Neural cell (in vitro differentiated cells): ENCODE data around the gene CHPF. TPM values are rescaled to one million over a fixed set of nuclear protein-coding genes. Genes with fewer than 3 reads are reported as not detected.

Experiments
- H2AFZ ChIP-seq: fragments of 200-600, 300-800 bp; sonication (generic), shearing (Covaris generic); 2 replicates; pipeline ENCODE4 v1.6.0; 2014; ENCODE audit warnings: low read depth, mild to moderate bottlenecking, antibody characterized with exemption, low read length, moderate library complexity
- H3F3A ChIP-seq: fragments of 200-600 bp; shearing (Covaris generic); 2 replicates; pipeline ENCODE4 v1.6.1; 2016; ENCODE audit warnings: mild to moderate bottlenecking, moderate library complexity, mixed read lengths, antibody characterized with exemption, low read length; ENCODE audit not compliant: insufficient read depth, poor library complexity, severe bottlenecking
- H3K27ac ChIP-seq: fragments of 200-600, 300-800 bp; sonication (generic), shearing (Covaris generic); 2 replicates; pipeline ENCODE4 v1.5.1; 2014; ENCODE audit warnings: mild to moderate bottlenecking, low read length, moderate library complexity
- H3K27me3 ChIP-seq: fragments of 300-800, 200-600 bp; sonication (generic), shearing (Covaris generic); 2 replicates; pipeline ENCODE4 v1.6.0; 2014; ENCODE audit warnings: mild to moderate bottlenecking, low read depth, low read length, moderate library complexity; ENCODE audit not compliant: insufficient read depth
- H3K36me3 ChIP-seq: fragments of 300-800, 200-600 bp; sonication (generic), shearing (Covaris generic); 2 replicates; pipeline ENCODE4 v1.5.1; 2014; ENCODE audit warnings: mild to moderate bottlenecking, antibody characterized with exemption, low read length, moderate library complexity; ENCODE audit not compliant: insufficient read depth
- H3K4me2 ChIP-seq: fragments of 300-800, 200-600 bp; sonication (generic), shearing (Covaris generic); 2 replicates; pipeline ENCODE4 v1.6.0; 2014; ENCODE audit warnings: mild to moderate bottlenecking, low read length
- H3K4me3 ChIP-seq: fragments of 300-800, 200-600 bp; sonication (generic), shearing (Covaris generic); 2 replicates; pipeline ENCODE4 v1.5.1; 2014; ENCODE audit warnings: mild to moderate bottlenecking, low read length, moderate library complexity
- H3K79me2 ChIP-seq: fragments of 200-600 bp; shearing (Covaris generic); replicated peaks from 2 replicates; pipeline ENCODE4 v1.6.0; 2014; ENCODE audit warnings: mild to moderate bottlenecking, low read length, moderate library complexity; ENCODE audit not compliant: insufficient read depth
- H3K9ac ChIP-seq: fragments of 300-800, 200-600 bp; sonication (generic), shearing (Covaris generic); 2 replicates; pipeline ENCODE4 v1.6.1; 2016; ENCODE audit warnings: mild to moderate bottlenecking, low read length, mixed read lengths
- H3K9me2 ChIP-seq: fragments of 200-600 bp; shearing (Covaris generic); 2 replicates; pipeline ENCODE4 v1.6.1; 2016; ENCODE audit warnings: mild to moderate bottlenecking, low read length, mixed read lengths; ENCODE audit not compliant: insufficient read depth
- H3K9me3 ChIP-seq: fragments of 200-600, 300-800 bp; sonication (generic), shearing (Covaris generic); 2 replicates; pipeline ENCODE4 v1.6.1; 2016; ENCODE audit warnings: mild to moderate bottlenecking, mixed run types, low read length, moderate library complexity, mixed read lengths
- H4K20me1 ChIP-seq: fragments of 200-600 bp; shearing (Covaris generic); 2 replicates; pipeline ENCODE4 v1.6.1; 2016; ENCODE audit warnings: mild to moderate bottlenecking, mixed run types; ENCODE audit not compliant: insufficient read depth
- EP300 ChIP-seq: fragments of 450-650 bp; conservative IDR thresholded peaks from 2 replicates; pipeline ENCODE4 v1.6.1; 2014; ENCODE audit warnings: antibody characterized with exemption, mild to moderate bottlenecking, moderate library complexity; ENCODE audit not compliant: poor library complexity, severe bottlenecking
- EZH2 ChIP-seq: fragments of 200-600, 300-800 bp; shearing (Covaris generic), sonication (generic); IDR thresholded peaks from 2 replicates; pipeline ENCODE4 v1.6.1; 2014; ENCODE audit warnings: antibody characterized with exemption, low read length, borderline replicate concordance, mild to moderate bottlenecking; ENCODE audit not compliant: insufficient read depth, poor library complexity, severe bottlenecking
- MXI1 ChIP-seq: fragments of 450-650 bp; conservative IDR thresholded peaks from 2 replicates; pipeline ENCODE4 v1.6.1; 2014; ENCODE audit warnings: antibody characterized with exemption, mild to moderate bottlenecking; ENCODE audit not compliant: poor library complexity, severe bottlenecking
- POLR2AphosphoS5 ChIP-seq: IDR thresholded peaks from 2 replicates; pipeline ENCODE4 v1.6.1; 2012
- RAD21 ChIP-seq: fragments of 450-650 bp; conservative IDR thresholded peaks from 2 replicates; pipeline ENCODE4 v1.6.1; 2014; ENCODE audit warnings: antibody characterized with exemption, mild to moderate bottlenecking, moderate library complexity
- SMC3 ChIP-seq: fragments of 450-650 bp; conservative IDR thresholded peaks from 2 replicates; pipeline ENCODE4 v1.6.1; 2014; ENCODE audit warnings: antibody characterized with exemption, mild to moderate bottlenecking, moderate library complexity; ENCODE audit not compliant: poor library complexity
- polyA plus RNA-seq: library from polyadenylated mRNA; depleted of rRNA; stranded (reverse); fragments of >200 nt; gene quantifications from 2 replicates; pipeline ENCODE4 v1.2.3, GENCODE V29; 2014
- TF ChIP-seq, protein P1 (sequence below): IDR thresholded peaks from 2 replicates; pipeline ENCODE4 v1.6.1; 2012; ENCODE audit warnings: borderline replicate concordance
- TF ChIP-seq, protein P2 (sequence below): fragments of 450-650 bp; IDR thresholded peaks from 2 replicates; pipeline ENCODE4 v1.5.1; 2014; ENCODE audit warnings: antibody characterized with exemption, mild to moderate bottlenecking, moderate library complexity; ENCODE audit not compliant: poor library complexity, severe bottlenecking

The CHPF gene
- polyA plus RNA-seq, 1 donor from 2014 or later = 28.6 TPM

DNA sequence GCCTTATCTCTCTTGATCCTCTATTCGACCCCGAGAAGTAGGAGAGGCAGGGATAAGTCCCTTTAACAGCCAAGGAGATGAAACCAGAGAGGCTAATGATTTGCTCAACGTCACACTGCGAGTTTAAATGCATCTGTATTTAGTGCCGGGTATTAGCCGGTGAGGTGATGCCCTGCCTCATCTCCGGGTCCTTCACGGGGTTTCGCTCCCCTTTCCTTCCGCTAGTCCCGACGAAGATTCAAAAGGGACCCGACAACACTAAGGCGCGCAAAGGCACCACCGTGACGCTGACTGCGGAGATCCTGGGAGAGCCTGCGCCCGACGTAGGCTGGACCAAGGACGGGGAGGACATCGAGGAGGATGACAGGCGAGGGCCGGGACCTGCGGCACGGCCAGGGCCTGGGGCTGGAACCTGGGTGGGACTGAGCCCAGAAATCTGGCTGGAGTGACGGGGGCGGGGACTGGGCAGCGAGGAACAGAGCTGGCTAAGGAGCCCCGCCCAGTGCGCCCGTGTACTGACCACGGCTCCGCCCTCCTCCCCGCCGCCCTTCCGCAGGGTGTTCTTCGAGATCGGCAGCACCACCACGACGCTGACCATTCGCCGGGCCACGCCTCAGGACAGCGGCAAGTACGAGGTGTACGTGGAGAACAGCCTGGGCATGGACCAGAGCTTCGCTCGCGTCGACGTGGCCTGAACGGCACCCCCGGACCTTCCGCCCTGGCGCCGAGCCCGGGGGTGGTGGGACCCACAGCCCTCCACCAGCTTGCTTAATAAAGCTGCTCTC is 45.9 kb downstream of the CHPF start:
- Histone ChIP-seq H2AFZ (no peak overlapping the region), H3K9ac (no peak overlapping the region), H3F3A (no peaks in the 10 kb centered on the region), H3K9me3 (no peaks in the 10 kb centered on the region), H3K27me3 (peaks cover 60% of the 10 kb centered on the region), H3K27ac (no peak overlapping the region), H3K4me3 (peak overlapping the region; percentile 73), H3K36me3 (no peaks in the 10 kb centered on the region), H4K20me1 (no peaks in the 10 kb centered on the region), H3K4me2 (no peak overlapping the region), H3K79me2 (no peaks in the 10 kb centered on the region), H3K9me2 (no peaks in the 10 kb centered on the region)
- no peak for TF ChIP-seq EP300
- TF ChIP-seq, protein P1, sequence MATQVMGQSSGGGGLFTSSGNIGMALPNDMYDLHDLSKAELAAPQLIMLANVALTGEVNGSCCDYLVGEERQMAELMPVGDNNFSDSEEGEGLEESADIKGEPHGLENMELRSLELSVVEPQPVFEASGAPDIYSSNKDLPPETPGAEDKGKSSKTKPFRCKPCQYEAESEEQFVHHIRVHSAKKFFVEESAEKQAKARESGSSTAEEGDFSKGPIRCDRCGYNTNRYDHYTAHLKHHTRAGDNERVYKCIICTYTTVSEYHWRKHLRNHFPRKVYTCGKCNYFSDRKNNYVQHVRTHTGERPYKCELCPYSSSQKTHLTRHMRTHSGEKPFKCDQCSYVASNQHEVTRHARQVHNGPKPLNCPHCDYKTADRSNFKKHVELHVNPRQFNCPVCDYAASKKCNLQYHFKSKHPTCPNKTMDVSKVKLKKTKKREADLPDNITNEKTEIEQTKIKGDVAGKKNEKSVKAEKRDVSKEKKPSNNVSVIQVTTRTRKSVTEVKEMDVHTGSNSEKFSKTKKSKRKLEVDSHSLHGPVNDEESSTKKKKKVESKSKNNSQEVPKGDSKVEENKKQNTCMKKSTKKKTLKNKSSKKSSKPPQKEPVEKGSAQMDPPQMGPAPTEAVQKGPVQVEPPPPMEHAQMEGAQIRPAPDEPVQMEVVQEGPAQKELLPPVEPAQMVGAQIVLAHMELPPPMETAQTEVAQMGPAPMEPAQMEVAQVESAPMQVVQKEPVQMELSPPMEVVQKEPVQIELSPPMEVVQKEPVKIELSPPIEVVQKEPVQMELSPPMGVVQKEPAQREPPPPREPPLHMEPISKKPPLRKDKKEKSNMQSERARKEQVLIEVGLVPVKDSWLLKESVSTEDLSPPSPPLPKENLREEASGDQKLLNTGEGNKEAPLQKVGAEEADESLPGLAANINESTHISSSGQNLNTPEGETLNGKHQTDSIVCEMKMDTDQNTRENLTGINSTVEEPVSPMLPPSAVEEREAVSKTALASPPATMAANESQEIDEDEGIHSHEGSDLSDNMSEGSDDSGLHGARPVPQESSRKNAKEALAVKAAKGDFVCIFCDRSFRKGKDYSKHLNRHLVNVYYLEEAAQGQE = no peak
- TF ChIP-seq POLR2AphosphoS5 = no peak
- TF ChIP-seq, protein P2, sequence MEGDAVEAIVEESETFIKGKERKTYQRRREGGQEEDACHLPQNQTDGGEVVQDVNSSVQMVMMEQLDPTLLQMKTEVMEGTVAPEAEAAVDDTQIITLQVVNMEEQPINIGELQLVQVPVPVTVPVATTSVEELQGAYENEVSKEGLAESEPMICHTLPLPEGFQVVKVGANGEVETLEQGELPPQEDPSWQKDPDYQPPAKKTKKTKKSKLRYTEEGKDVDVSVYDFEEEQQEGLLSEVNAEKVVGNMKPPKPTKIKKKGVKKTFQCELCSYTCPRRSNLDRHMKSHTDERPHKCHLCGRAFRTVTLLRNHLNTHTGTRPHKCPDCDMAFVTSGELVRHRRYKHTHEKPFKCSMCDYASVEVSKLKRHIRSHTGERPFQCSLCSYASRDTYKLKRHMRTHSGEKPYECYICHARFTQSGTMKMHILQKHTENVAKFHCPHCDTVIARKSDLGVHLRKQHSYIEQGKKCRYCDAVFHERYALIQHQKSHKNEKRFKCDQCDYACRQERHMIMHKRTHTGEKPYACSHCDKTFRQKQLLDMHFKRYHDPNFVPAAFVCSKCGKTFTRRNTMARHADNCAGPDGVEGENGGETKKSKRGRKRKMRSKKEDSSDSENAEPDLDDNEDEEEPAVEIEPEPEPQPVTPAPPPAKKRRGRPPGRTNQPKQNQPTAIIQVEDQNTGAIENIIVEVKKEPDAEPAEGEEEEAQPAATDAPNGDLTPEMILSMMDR = no peak
- TF ChIP-seq RAD21 = no peak
- no peak for TF ChIP-seq SMC3
- TF ChIP-seq MXI1 = no peak
- no peak for TF ChIP-seq EZH2

DNA sequence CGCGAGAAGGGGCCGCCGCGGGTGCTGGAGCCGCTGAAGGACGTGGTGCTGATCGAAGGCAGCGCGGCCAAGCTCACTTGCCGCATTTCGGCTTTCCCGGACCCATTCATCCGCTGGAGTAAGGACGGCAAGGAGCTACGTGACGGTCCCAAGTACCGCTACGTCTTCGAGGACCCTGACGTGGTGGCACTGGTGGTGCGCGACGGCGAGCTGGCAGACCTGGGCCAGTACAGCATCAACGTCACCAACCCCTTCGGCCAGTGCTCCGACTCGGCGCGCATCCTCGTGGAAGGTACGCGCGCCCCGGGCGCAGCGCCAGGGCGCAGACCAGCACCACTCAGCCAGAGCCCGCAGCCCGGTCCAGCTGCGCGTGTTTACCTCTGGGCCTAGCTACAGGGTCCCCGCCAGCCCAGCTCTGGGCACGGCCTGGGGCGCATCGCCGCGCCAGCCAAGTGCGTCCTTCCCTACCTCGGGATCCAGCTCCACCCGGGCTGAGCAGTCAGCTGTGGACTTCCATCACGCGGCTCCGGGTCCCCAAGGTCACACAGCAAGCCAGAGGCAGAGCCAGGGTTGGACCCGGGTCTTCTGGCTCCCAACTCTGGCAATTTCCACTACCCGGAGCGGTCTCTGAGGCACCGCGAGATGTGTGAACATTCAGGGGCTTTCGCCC is 46.6 kb downstream of the CHPF start:
- no peaks in the 10 kb centered on the region for H3F3A ChIP-seq
- TF ChIP-seq EZH2 (peak; percentile 84), EP300 (no peak), POLR2AphosphoS5 (no peak)
- TF ChIP-seq, protein P2 = no peak
- H3K4me2 ChIP-seq = no peak overlapping the region
- H3K9me3 ChIP-seq = no peaks in the 10 kb centered on the region
- no peak overlapping the region for H3K9ac ChIP-seq
- no peaks in the 10 kb centered on the region for H3K79me2 ChIP-seq
- H3K36me3 ChIP-seq = no peaks in the 10 kb centered on the region
- no peak overlapping the region for H3K4me3 ChIP-seq
- H3K27me3 ChIP-seq = peaks cover 60% of the 10 kb centered on the region
- H3K27ac ChIP-seq = no peak overlapping the region
- H2AFZ ChIP-seq = no peak overlapping the region
- H3K9me2 ChIP-seq = no peaks in the 10 kb centered on the region
- H4K20me1 ChIP-seq = no peaks in the 10 kb centered on the region
